Activated CD4-positive, alpha-beta T cell treated with anti-CD3 and anti-CD28 coated beads, Interleukin-2, amount 50 U/mL, for 4 hours (primary cell): ENCODE results near the gene WDR59.
"Not testable (repeated sequence)": the region's sequence is repeated elsewhere in the genome, so short reads cannot be mapped to it uniquely, and the experiment has no call there.

ENCODE experiments used
- DNase-seq, 2 experiments: peaks; one replicate each; pipeline ENCODE4 v3.0.0-alpha.2; 2020

Gene WDR59

GRCh38 chr16:74850027-74850426, 134.9 kb downstream of the WDR59 start:
- DNase-seq, result no peak

DNA sequence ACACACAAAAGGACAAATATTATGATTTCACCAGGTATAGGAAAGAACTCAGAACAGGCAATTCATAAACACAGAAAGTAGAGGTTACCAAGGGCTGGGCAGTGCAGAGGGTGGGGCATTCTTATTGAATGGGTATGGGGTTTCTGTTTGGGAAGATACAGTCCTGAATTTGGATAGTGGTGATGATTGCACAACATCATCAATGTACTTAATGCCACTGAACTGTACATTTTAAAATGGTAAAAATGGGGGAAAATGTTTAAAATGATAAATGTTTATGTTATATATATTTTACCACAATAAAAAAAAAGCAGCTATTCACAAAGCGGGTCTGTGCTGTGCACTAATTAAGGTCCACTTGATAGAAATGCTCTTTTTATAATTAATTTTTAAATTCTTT, 137.7 kb downstream of the WDR59 start:
- DNase-seq, result no peak

GRCh38 chr16:74846714-74847113, 138.2 kb downstream of the WDR59 start:
- no peak for DNase-seq

GRCh38 chr16:74844041-74844980, 140.6 kb downstream of the WDR59 start:
- DNase-seq, result no peak

- not testable (repeated sequence) for DNase-seq
Measured at GRCh38 chr16:74843381-74844035, 141.4 kb downstream of the WDR59 start.

GRCh38 chr16:74842413-74842812, 142.5 kb downstream of the WDR59 start:
- no peak for DNase-seq

GRCh38 chr16:74841904-74842303, 143.0 kb downstream of the WDR59 start:
- DNase-seq, result no peak

GRCh38 chr16:74841469-74841868, 143.5 kb downstream of the WDR59 start:
- no peak for DNase-seq

- DNase-seq, result no peak
Measured at GRCh38 chr16:74837056-74837455, 147.9 kb downstream of the WDR59 start.

DNA sequence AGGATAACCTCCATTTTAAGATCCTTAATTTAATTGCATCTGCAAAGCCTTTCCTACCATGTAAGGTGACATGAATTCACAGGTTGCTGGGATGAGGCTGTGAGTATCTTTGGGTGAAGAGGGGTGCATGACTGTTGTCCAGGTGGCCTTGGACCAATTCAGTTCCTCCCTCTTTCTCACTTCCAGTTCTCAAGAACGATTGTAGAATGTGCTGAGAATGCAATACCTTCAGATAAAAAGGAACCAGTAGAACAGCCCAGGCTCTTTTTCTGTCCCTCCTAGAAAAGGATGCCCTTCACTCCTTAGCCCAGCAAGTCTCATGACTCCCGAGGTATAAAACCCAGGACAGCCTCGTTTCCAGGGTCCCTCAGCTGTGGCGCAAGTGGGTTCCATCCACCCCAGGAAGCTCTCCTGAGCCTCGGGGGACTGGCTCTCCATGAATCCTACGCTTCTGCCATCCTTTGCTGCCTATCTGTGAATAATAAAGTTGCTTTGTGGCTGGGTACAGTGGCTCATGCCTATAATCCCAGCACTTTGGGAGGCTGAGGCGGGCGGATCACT, 148.7 kb downstream of the WDR59 start:
- DNase-seq, result no peak

DNA sequence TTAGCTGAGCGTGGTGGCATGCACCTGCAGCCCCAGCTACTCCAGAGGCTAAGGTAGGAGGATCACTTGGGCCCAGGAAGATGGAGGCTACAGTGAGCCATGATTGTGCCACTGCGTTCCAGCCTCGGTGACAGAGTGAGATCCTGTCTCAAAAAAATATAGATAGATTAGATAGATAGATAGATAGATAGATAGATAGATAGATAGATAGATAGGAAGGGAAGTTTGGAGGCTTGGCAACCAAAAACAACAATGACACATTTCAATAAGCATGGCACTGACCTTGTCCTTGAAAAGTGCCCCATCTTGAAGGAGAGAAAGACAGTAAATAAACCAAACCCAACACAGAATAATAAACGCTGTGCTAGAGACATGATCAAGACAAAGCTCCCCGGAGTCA, 152.7 kb downstream of the WDR59 start:
- no peak for DNase-seq

- DNase-seq, result no peak
Measured at GRCh38 chr16:74831467-74831866, 153.5 kb downstream of the WDR59 start.

- no peak for DNase-seq
Measured at GRCh38 chr16:74830648-74831047, 154.3 kb downstream of the WDR59 start.

DNA sequence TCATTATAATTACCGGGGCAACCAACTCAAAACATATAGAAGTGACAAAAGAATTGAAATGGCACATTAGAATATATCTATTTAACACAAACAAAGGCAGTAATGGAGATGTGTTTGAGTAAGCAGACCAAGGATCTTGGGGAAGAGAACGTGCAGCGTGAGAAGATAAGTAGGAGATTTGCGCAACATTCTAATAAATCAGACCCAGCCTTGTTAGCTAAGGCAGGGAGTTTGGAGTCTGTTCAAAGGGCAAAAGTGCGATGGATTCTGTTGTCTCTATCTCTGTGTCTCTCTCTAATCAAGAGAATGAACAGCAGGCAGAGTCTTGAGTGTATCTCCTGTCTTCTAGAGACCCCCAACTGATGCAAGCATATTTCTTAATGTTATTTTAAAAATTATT, 155.3 kb downstream of the WDR59 start:
- DNase-seq, result no peak

DNA sequence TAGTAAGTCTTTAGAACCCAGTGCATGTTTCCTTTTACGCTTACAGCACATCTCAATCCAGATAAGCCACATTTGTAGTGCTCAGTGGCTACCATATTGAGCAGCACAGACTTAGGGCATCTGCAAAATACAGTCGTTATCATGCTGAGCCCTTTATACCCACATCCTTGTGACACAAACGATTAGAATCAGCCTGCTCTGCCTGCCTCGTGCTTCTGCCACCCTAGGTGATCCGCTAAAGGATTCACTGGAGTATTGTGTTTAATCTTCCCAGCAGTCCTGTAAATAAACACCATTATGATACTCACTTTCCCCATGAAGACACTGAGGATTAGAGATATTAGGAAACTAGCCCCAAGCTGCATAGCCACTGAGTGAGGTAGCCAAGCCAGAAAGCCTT, 159.0 kb downstream of the WDR59 start:
- DNase-seq, result no peak

- DNase-seq, result no peak
Measured at GRCh38 chr16:74825016-74825415, 159.9 kb downstream of the WDR59 start.
